Smooth muscle cell (in vitro differentiated cells): ENCODE measurements around the gene SFTPD. TPM values are rescaled to one million over a fixed set of nuclear protein-coding genes. Genes with fewer than 3 reads are reported as not detected.

Source experiments
- DNase-seq: peaks from one replicate; lab custom pipeline; 2025; ENCODE audit not compliant: unreplicated experiment; lab: John Stamatoyannopoulos, UW
- H2AFZ ChIP-seq: fragments of 200-600 bp; sonication (generic); 2 replicates; pipeline ENCODE4 v1.6.0; 2016; ENCODE audit warnings: antibody characterized with exemption, low read depth, mild to moderate bottlenecking
- H3F3A ChIP-seq: fragments of 200-600 bp; sonication (generic); 2 replicates; pipeline ENCODE4 v1.6.0; 2017; ENCODE audit warnings: antibody characterized with exemption, low read depth
- H3K27ac ChIP-seq: fragments of 200-600 bp; sonication (generic); 2 replicates; pipeline ENCODE4 v1.5.1; 2016; ENCODE audit warnings: low read depth, mild to moderate bottlenecking
- H3K27me3 ChIP-seq: fragments of 200-600 bp; sonication (generic); 2 replicates; pipeline ENCODE4 v1.6.1; 2016; ENCODE audit warnings: low read depth, mild to moderate bottlenecking
- H3K36me3 ChIP-seq: fragments of 200-600 bp; sonication (generic); 2 replicates; pipeline ENCODE4 v1.5.1; 2016; ENCODE audit warnings: low read depth
- H3K4me1 ChIP-seq: fragments of 200-600 bp; sonication (generic); 2 replicates; pipeline ENCODE4 v1.5.1; 2016; ENCODE audit warnings: low read depth
- H3K4me2 ChIP-seq: fragments of 200-600 bp; sonication (generic); 2 replicates; pipeline ENCODE4 v1.6.0; 2016; ENCODE audit warnings: mild to moderate bottlenecking
- H3K4me3 ChIP-seq: fragments of 200-600 bp; sonication (generic); 2 replicates; pipeline ENCODE4 v1.5.1; 2016; ENCODE audit warnings: mild to moderate bottlenecking
- H3K79me2 ChIP-seq: fragments of 200-600 bp; sonication (generic); 2 replicates; pipeline ENCODE4 v1.6.0; 2016; ENCODE audit warnings: low read depth, mild to moderate bottlenecking
- H3K9ac ChIP-seq: fragments of 200-600 bp; sonication (generic); 2 replicates; pipeline ENCODE4 v1.6.0; 2016; ENCODE audit warnings: low read depth
- H3K9me3 ChIP-seq: fragments of 200-600 bp; sonication (generic); replicated peaks from 2 replicates; pipeline ENCODE4 v1.5.1; 2016; ENCODE audit warnings: low read depth
- H4K20me1 ChIP-seq: fragments of 200-600 bp; sonication (generic); 2 replicates; pipeline ENCODE4 v1.6.0; 2016; ENCODE audit warnings: low read depth
- WGBS: methylation state at CpG from one replicate; pipeline ENCODE4 v1.1.7; 2016; ENCODE audit warnings: low lambda C conversion rate; 5-methylcytosine and 5-hydroxymethylcytosine counted together
- polyA plus RNA-seq: library from polyadenylated mRNA; unstranded; fragments of >200 nt; fragmentation: Nextera tagmentation; extraction: Ambion mirVana; gene quantifications from 2 replicates; pipeline ENCODE4 v1.2.1, GENCODE V29; 2016
- total RNA-seq: library from RNA; depleted of rRNA; stranded (reverse); fragments of >200 nt; gene quantifications from 2 replicates; pipeline ENCODE4 v1.2.3, GENCODE V29; 2014
- TF ChIP-seq, protein P1 (sequence below): fragments of 200-600 bp; sonication (generic); IDR thresholded peaks from 2 replicates; pipeline ENCODE4 v1.5.1; 2017; ENCODE audit warnings: borderline replicate concordance, mild to moderate bottlenecking, antibody characterized with exemption; ENCODE audit not compliant: insufficient read depth, poor library complexity, severe bottlenecking

Gene SFTPD
- total and polyA plus RNA-seq, 2 experiments from 2014 or later: 1.0 to 1.9 TPM

DNA sequence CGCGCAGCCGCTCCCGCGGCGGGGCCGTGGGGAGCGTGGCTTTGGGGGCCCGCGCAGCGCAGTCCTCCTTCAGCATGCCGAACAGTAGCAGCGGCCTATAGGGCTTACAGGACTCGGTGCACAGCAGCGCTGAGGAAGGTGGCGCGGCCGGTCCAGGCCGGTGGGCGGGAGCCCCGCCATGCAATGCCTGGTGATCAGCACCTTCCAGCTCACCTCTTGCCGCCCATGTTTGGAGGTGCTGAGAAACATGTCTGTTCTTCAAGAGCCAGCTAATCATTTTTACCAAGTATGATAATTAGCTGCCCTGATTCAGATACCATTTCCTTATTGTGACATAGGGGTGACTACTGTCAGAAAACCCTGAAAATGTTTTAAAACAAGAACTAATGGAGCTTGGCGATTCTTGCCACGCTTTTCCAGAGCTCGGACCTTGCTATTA, 33.5 kb upstream of the SFTPD start:
- H3K27ac ChIP-seq: no peak overlapping the region
- no peaks in the 10 kb centered on the region for H3F3A ChIP-seq
- no peaks in the 10 kb centered on the region for H3K27me3 ChIP-seq
- no peaks in the 10 kb centered on the region for H3K9me3 ChIP-seq
- H3K36me3 ChIP-seq: no peaks in the 10 kb centered on the region
- H4K20me1 ChIP-seq: no peaks in the 10 kb centered on the region
- peak overlapping the region; percentile 73 for H3K4me3 ChIP-seq
- peak overlapping the region; percentile 83 for H3K4me2 ChIP-seq
- no peak overlapping the region for H3K9ac ChIP-seq
- 17% methylated on average over 25 of the region's 25 CpGs for WGBS
- H3K79me2 ChIP-seq: no peaks in the 10 kb centered on the region
- TF ChIP-seq, protein P1, sequence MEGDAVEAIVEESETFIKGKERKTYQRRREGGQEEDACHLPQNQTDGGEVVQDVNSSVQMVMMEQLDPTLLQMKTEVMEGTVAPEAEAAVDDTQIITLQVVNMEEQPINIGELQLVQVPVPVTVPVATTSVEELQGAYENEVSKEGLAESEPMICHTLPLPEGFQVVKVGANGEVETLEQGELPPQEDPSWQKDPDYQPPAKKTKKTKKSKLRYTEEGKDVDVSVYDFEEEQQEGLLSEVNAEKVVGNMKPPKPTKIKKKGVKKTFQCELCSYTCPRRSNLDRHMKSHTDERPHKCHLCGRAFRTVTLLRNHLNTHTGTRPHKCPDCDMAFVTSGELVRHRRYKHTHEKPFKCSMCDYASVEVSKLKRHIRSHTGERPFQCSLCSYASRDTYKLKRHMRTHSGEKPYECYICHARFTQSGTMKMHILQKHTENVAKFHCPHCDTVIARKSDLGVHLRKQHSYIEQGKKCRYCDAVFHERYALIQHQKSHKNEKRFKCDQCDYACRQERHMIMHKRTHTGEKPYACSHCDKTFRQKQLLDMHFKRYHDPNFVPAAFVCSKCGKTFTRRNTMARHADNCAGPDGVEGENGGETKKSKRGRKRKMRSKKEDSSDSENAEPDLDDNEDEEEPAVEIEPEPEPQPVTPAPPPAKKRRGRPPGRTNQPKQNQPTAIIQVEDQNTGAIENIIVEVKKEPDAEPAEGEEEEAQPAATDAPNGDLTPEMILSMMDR: no peak
- no peaks in the 10 kb centered on the region for H3K4me1 ChIP-seq
- H2AFZ ChIP-seq: peak overlapping the region; percentile 100
- no peak for DNase-seq

DNA sequence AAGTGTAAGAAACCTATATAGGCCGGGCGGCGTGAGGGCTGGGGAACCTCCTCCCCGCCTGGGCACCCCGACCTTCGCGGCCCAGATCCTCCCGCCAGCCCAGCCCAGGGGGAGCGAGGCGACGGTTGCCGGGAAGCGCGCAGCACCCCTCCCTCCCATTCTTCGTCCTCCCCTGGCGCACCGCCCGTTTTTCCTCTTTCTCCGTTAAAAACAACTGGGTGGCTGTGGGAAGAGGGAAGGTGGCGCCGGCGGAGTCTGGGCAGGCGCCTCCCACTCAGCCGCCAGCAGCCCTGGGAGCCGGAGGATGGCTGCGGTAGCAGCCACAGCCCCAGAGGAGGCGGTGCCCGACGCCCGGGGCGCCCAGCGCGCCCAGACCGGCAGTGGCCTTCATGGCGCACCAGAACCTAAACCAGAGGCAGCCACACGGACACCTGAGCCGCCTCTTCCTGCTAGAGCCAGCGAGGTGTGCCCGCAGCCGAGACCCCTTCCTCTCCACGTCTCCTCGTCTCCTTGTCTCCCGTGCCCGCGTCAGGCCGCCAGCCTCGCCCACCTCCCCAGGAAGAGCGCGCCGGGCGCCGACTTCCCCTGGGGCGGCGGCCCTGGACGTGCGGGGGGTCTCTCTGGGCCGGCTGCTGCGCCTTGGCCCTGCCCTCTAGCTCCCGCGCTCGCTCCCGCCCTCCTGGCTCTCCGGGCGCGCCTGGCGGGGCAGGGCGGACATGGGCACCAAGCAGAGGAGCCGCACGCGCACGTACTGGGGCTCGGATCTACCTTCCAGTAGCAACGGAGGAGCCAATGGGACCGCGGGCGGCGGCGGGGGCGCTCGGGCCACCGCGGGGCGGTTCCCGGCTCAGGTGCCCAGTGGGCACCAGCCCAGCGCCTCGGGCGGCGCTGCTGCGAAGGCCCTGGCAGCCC, 32.8 kb upstream of the SFTPD start:
- WGBS: 1% methylated on average over 81 of the region's 89 CpGs
- Histone ChIP-seq H3F3A (no peaks in the 10 kb centered on the region), H3K79me2 (no peaks in the 10 kb centered on the region), H3K4me3 (peak overlapping the region; percentile 73), H3K27ac (no peak overlapping the region), H3K4me2 (peak overlapping the region; percentile 83), H4K20me1 (no peaks in the 10 kb centered on the region), H3K9me3 (no peaks in the 10 kb centered on the region), H3K27me3 (no peaks in the 10 kb centered on the region), H3K9ac (peak overlapping the region; percentile 10), H3K36me3 (no peaks in the 10 kb centered on the region), H2AFZ (peak overlapping the region; percentile 100), H3K4me1 (no peaks in the 10 kb centered on the region)
- DNase-seq: peak; percentile 45
- TF ChIP-seq, protein P1: no peak

DNA sequence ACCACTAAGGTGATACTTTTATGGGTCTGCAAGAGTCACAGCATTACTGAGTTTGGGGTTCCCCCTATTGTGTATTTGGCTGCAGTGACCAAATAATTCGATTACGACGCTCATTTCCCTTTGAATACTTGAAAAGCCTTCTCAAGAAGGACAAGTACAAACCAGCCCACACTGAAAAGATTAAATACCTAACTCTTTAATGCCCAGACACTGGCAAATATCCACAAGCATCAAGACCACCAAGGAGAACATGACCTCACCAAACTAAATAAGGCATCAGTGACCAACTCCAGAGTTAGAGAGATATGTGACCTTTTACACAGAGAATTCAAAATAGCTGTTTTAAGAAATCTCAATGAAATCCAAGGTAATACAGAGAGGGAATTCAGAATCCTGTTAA, 31.8 kb upstream of the SFTPD start:
- Histone ChIP-seq H3K27me3 (no peaks in the 10 kb centered on the region), H3K9me3 (no peaks in the 10 kb centered on the region), H3K4me1 (no peaks in the 10 kb centered on the region), H3K9ac (no peak overlapping the region), H3K4me3 (peak overlapping the region; percentile 73), H3F3A (no peaks in the 10 kb centered on the region), H3K79me2 (no peaks in the 10 kb centered on the region), H2AFZ (peak overlapping the region; percentile 100), H3K4me2 (peak overlapping the region; percentile 83), H3K36me3 (no peaks in the 10 kb centered on the region), H4K20me1 (no peaks in the 10 kb centered on the region), H3K27ac (no peak overlapping the region)
- TF ChIP-seq, protein P1: no peak
- DNase-seq: no peak
- WGBS: 91% methylated on average over 3 of the region's 3 CpGs
